OCI-LY1 (cell line): ENCODE data around the gene HDAC3.

Source experiments
- H2AFZ ChIP-seq: fragments of 200-600 bp; sonication (generic), shearing (Covaris generic); 2 replicates; pipeline ENCODE4 v1.6.0; 2014; ENCODE audit warnings: antibody characterized with exemption, mild to moderate bottlenecking, low read length
- H3F3A ChIP-seq: fragments of 200-600 bp; sonication (generic), shearing (Covaris generic); 2 replicates; pipeline ENCODE4 v1.6.0; 2014; ENCODE audit warnings: mild to moderate bottlenecking, antibody characterized with exemption, low read length, moderate library complexity; ENCODE audit not compliant: insufficient read depth
- H3K27ac ChIP-seq: fragments of 200-600 bp; sonication (generic); 2 replicates; pipeline ENCODE4 v1.5.1; 2014; ENCODE audit warnings: low read length, mixed run types, mild to moderate bottlenecking, low read depth; ENCODE audit not compliant: poor library complexity, severe bottlenecking
- H3K27me3 ChIP-seq: fragments of 200-600 bp; sonication (generic); 2 replicates; pipeline ENCODE4 v1.6.0; 2014; ENCODE audit warnings: antibody characterized with exemption, mild to moderate bottlenecking, low read length, moderate library complexity; ENCODE audit not compliant: insufficient read depth
- H3K36me3 ChIP-seq: fragments of 200-600 bp; sonication (generic); 2 replicates; pipeline ENCODE4 v1.6.1; 2014; ENCODE audit warnings: mild to moderate bottlenecking, antibody characterized with exemption, low read length, moderate library complexity, mixed read lengths; ENCODE audit not compliant: insufficient read depth
- H3K4me1 ChIP-seq: fragments of 200-600 bp; sonication (generic); 2 replicates; pipeline ENCODE4 v1.5.1; 2014; ENCODE audit warnings: mild to moderate bottlenecking, low read length, moderate library complexity; ENCODE audit not compliant: insufficient read depth, severe bottlenecking
- H3K4me2 ChIP-seq: fragments of 200-600 bp; sonication (generic), shearing (Covaris generic); 2 replicates; pipeline ENCODE4 v1.6.1; 2014; ENCODE audit warnings: low read length
- H3K4me3 ChIP-seq: fragments of 200-600 bp; sonication (generic); 2 replicates; pipeline ENCODE4 v1.5.1; 2014; ENCODE audit warnings: low read length, low read depth, mild to moderate bottlenecking, mixed read lengths; ENCODE audit not compliant: poor library complexity, severe bottlenecking
- H3K79me2 ChIP-seq: fragments of 200-600 bp; shearing (Covaris generic); 2 replicates; pipeline ENCODE4 v1.6.1; 2016; ENCODE audit warnings: mixed run types, low read length, mixed read lengths; ENCODE audit not compliant: insufficient read depth
- H3K9ac ChIP-seq: fragments of 200-600 bp; sonication (generic), shearing (Covaris generic); 2 replicates; pipeline ENCODE4 v1.6.1; 2014; ENCODE audit warnings: mild to moderate bottlenecking, low read length, mixed read lengths
- H3K9me2 ChIP-seq: fragments of 200-600 bp; sonication (generic), shearing (Covaris generic); 2 replicates; pipeline ENCODE4 v1.6.1; 2014; ENCODE audit warnings: low read depth, mild to moderate bottlenecking, low read length, mixed read lengths
- H3K9me3 ChIP-seq: fragments of 200-600 bp; shearing (Covaris generic); 2 replicates; pipeline ENCODE4 v1.6.1; 2014; ENCODE audit warnings: low read length, mixed read lengths
- H4K20me1 ChIP-seq: fragments of 200-600 bp; sonication (generic), shearing (Covaris generic); 2 replicates; pipeline ENCODE4 v1.6.0; 2016; ENCODE audit warnings: mild to moderate bottlenecking, low read length; ENCODE audit not compliant: insufficient read depth
- CTCF ChIP-seq: fragments of 200-600 bp; sonication (generic), shearing (Covaris generic); IDR thresholded peaks from 2 replicates; pipeline ENCODE4 v1.5.1; 2017; ENCODE audit warnings: mild to moderate bottlenecking, antibody characterized with exemption, low read length, moderate library complexity, mixed read lengths
- EZH2 ChIP-seq: fragments of 200-600 bp; sonication (generic), shearing (Covaris generic); IDR thresholded peaks from 2 replicates; pipeline ENCODE4 v1.8.0; 2017; ENCODE audit warnings: borderline replicate concordance, mixed run types, mild to moderate bottlenecking, antibody characterized with exemption, low read length, moderate library complexity, mixed read lengths

The HDAC3 gene

GRCh38 chr5:141680178-141680577 lies 43.5 kb upstream of the HDAC3 start:
- Histone ChIP-seq H3K4me3 (no peak overlapping the region), H3K4me2 (no peak overlapping the region), H3K36me3 (no peaks in the 10 kb centered on the region), H3K27ac (no peak overlapping the region), H2AFZ (no peak overlapping the region), H3F3A (no peaks in the 10 kb centered on the region), H3K9me2 (no peaks in the 10 kb centered on the region), H3K79me2 (no peaks in the 10 kb centered on the region), H3K9ac (no peak overlapping the region), H3K4me1 (no peaks in the 10 kb centered on the region), H4K20me1 (no peaks in the 10 kb centered on the region), H3K9me3 (no peaks in the 10 kb centered on the region), H3K27me3 (no peaks in the 10 kb centered on the region)
- TF ChIP-seq EZH2 (no peak), CTCF (no peak)

GRCh38 chr5:141677415-141677814 lies 40.8 kb upstream of the HDAC3 start:
- no peaks in the 10 kb centered on the region for H3K36me3 ChIP-seq
- no peak overlapping the region for H3K4me3 ChIP-seq
- no peak overlapping the region for H3K27ac ChIP-seq
- no peaks in the 10 kb centered on the region for H3K79me2 ChIP-seq
- no peaks in the 10 kb centered on the region for H3K4me1 ChIP-seq
- H3K4me2 ChIP-seq = no peak overlapping the region
- no peaks in the 10 kb centered on the region for H4K20me1 ChIP-seq
- H3K9me2 ChIP-seq = no peaks in the 10 kb centered on the region
- TF ChIP-seq CTCF (peak; percentile 38; the same call in 1 of the 2 replicates), EZH2 (no peak)
- no peaks in the 10 kb centered on the region for H3K9me3 ChIP-seq
- no peak overlapping the region for H3K9ac ChIP-seq
- no peaks in the 10 kb centered on the region for H3K27me3 ChIP-seq
- H3F3A ChIP-seq = no peaks in the 10 kb centered on the region
- no peak overlapping the region for H2AFZ ChIP-seq

- Histone ChIP-seq H4K20me1 (no peaks in the 10 kb centered on the region), H3K9me3 (no peaks in the 10 kb centered on the region), H3K27ac (no peak overlapping the region), H3K4me2 (no peak overlapping the region), H3K79me2 (no peaks in the 10 kb centered on the region), H3F3A (no peaks in the 10 kb centered on the region), H3K9me2 (no peaks in the 10 kb centered on the region), H3K36me3 (no peaks in the 10 kb centered on the region), H2AFZ (no peak overlapping the region), H3K9ac (no peak overlapping the region), H3K4me3 (no peak overlapping the region), H3K4me1 (no peaks in the 10 kb centered on the region), H3K27me3 (no peaks in the 10 kb centered on the region)
- no peak for TF ChIP-seq CTCF
- TF ChIP-seq EZH2 = no peak
These were observed 39.0 kb upstream of the HDAC3 start for GRCh38 chr5:141675672-141676071.
